Omental fat pad (tissue), 4 donors: ENCODE data around the gene HPCAL1. TPM values are rescaled to one million over a fixed set of nuclear protein-coding genes. Genes with fewer than 3 reads are reported as not detected.

Experiments
- ATAC-seq: fragments of 150-250 bp; one replicate; pipeline ENCODE4 v1.9.1; 2016; ENCODE audit warnings: mild to moderate bottlenecking, moderate library complexity; ENCODE audit not compliant: low FRiP score
- DNase-seq: peaks from one replicate; pipeline ENCODE4 v3.0.0-alpha.2; 2019; ENCODE audit warnings: low spot score
- CTCF ChIP-seq, 3 donors: fragments of 450-650 bp; IDR thresholded peaks; one replicate each; pipeline ENCODE4 v1.5.1; 2016 to 2017; ENCODE audit warnings: antibody characterized with exemption in 3 of 3, mild to moderate bottlenecking in 3 of 3, moderate library complexity in 2 of 3
- total RNA-seq, 4 donors: library from RNA; depleted of rRNA; stranded (reverse); fragments of >200 nt; gene quantifications; one replicate each; pipeline ENCODE4 v1.1.0, GENCODE V29; 2016

Gene HPCAL1
- total RNA-seq, 4 donors from 2014 or later = 51.8 to 75.8 (median 67.8) TPM

DNA sequence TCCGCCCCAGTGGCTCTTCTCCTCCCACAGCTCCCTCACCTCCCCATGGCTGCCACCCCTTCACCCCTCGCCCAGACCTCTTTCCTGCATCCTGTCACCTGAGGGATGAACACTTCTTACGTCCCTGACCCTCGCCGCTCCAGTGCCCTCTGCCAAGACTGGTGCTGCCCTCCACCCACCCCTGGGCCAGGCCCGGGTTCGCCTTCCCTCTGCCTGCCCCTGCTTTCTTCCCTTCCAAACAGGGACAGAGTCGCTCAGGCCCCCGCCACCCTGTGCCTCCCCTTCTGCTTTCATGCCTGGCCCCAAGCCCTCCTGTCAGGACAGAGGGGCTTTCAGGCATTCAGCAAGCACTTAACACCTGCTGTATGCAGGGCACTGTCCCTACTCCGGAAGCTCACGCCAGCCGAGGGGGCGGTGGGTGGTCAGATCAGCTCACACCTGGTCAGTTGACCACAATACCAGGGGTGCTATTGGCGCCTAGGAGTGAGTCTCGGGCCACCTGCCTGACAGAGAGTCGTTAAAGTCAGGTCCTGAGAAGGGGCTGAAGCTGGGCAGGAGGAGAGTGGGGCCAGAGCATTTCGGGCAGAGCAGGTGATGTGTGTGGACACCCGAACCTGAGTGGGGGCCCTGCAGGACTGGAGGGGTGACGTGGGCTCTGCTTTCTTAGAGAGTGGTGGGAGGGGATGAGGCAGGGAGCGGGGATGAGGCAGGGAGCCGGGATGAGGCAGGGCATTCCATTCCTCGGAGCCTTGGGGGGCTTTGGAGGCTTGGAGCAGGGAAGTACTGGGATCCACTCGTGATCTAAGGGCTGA, 26.0 kb upstream of the HPCAL1 start:
- DNase-seq = no peak
- ATAC-seq = no peak
- TF ChIP-seq CTCF (IDR thresholded peaks at IDR 0.05) = no peak

DNA sequence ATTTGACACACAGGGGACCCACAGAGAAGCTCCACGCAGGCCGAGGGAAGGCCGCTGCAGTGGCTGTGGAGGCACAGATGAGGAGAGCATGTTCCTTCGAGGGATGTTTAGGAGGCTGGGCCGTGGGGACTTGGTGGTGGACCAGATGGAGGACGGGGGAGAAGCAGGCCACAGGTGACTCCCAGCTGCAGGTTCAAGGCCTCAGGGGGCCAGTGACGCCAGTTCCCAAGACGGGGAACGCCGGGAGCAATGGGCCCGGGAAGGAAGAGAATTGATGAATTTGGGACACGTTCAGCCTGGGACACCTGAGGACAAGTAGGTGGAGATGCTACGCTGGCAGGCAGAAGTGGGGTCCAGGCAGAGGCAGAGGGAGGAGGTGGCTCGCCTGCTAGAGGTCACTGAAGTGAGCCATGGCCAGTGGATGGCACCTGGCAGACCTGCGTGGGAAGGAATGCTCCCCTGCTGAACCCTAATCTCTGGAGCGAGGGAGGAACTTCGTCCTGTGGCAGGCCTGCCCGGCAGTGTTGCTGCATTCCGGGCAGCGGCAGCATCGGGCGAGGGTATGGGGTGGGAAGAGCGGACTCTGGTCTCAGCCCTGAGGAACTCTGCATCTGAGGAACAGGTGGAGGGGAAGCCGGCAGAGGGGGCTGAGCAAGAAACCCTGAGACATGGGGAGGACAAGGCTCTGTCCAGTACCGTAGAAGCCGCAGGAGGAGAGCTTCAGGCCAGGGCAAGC, 25.2 kb upstream of the HPCAL1 start:
- DNase-seq = no peak
- peak; percentile 83 for ATAC-seq
- TF ChIP-seq CTCF (IDR thresholded peaks at IDR 0.05) = no peak

GRCh38 chr2:10278029-10278762, 24.5 kb upstream of the HPCAL1 start:
- ATAC-seq = peak; percentile 65
- no peak for DNase-seq

GRCh38 chr2:10278763-10279471, 23.8 kb upstream of the HPCAL1 start:
- ATAC-seq (no peak), DNase-seq (no peak)
- no peak for TF ChIP-seq CTCF (IDR thresholded peaks at IDR 0.05)

More at GRCh38 chr2:10278029-10278762, 24.5 kb upstream of the HPCAL1 start:
- TF ChIP-seq CTCF (IDR thresholded peaks at IDR 0.05) = no peak

GRCh38 chr2:10279472-10279870, 23.2 kb upstream of the HPCAL1 start:
- DNase-seq = no peak
- no peak for ATAC-seq
- TF ChIP-seq CTCF (IDR thresholded peaks at IDR 0.05) = no peak

DNA sequence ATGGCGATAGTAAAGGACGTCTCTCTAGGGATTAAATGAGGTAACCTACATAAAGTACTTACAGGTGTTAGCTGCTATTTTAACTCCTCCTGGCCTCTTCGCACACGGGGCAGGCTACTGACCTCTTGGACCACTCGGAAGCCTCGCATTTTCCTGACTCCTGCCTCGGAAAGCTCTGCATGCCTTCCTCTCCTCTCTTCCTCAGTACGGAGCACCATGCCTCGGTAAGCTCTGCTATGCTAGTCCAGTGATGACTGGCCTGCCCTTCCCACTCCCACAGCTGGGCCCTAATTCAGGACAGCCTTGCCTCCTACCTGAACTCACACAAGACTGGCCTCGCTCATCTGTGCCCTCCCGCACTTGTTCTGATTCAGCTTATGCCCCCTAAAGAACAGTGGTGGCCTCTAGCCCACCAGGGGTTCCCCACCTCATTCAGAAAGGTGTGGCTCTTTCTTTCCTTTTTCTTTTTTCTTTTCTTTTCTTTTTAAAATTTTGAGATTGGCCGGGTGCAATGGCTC, 22.7 kb upstream of the HPCAL1 start:
- DNase-seq = no peak
- no peak for ATAC-seq
- no peak for TF ChIP-seq CTCF (IDR thresholded peaks at IDR 0.05)
